VCaP (cell line): ENCODE data around the gene TBC1D30.
"Not testable (repeated sequence)": the region's sequence is repeated elsewhere in the genome, so short reads cannot be mapped to it uniquely, and the experiment has no call there.

Source experiments
- H3K27ac ChIP-seq: fragments of 450-650 bp; 2 replicates; pipeline ENCODE4 v1.5.1; 2017
- CTCF ChIP-seq: fragments of 450-650 bp; conservative IDR thresholded peaks from 2 replicates; pipeline ENCODE4 v1.5.1; 2017; ENCODE audit warnings: mild to moderate bottlenecking, moderate library complexity

The TBC1D30 gene

GRCh38 chr12:64837427-64837826, 13.0 kb downstream of the TBC1D30 start:
- H3K27ac ChIP-seq, result peak overlapping the region; percentile 80
- no peak for TF ChIP-seq CTCF

DNA sequence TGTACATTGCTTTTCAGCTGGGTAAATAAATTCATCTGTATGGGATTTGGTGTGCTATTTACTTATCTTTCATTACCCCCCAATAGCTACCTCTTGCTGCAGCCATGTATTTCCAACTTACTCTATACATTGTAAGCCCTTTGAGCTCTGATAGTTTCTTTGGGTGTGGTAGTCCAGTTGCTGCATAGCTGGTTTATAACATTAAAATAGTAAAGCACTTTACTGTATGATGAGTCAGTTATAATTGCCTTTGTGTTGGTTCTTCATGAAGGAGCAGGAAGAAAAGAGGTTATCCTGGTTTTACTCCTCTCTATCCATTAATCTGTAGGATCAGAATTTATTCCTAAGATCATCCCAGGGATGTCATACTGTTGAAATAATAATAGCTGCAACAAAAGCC, 15.7 kb downstream of the TBC1D30 start:
- no peak overlapping the region for H3K27ac ChIP-seq
- no peak for TF ChIP-seq CTCF

GRCh38 chr12:64840949-64841717, 16.7 kb downstream of the TBC1D30 start:
- TF ChIP-seq CTCF, result no peak

DNA sequence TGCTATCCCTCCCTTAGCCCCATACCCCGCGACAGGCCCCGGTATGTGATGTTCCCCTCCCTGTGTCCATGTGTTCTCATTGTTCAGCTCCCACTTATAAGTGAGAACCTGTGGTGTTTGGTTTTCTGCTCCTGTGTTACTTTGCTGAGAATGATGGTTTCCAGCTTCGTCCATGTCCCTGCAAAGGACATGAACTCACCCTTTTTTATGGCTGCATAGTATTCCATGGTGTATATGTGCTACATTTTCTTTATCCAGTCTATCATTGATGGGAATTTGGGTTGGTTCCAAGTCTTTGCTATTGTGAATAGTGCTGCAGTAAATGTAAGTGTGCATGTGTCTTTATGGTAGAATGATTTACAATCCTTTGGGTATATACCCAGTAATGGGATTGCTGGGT, 24.0 kb downstream of the TBC1D30 start:
- not testable (repeated sequence) for H3K27ac ChIP-seq

More at GRCh38 chr12:64840949-64841717, 16.7 kb downstream of the TBC1D30 start:
- no peak overlapping the region for H3K27ac ChIP-seq

DNA sequence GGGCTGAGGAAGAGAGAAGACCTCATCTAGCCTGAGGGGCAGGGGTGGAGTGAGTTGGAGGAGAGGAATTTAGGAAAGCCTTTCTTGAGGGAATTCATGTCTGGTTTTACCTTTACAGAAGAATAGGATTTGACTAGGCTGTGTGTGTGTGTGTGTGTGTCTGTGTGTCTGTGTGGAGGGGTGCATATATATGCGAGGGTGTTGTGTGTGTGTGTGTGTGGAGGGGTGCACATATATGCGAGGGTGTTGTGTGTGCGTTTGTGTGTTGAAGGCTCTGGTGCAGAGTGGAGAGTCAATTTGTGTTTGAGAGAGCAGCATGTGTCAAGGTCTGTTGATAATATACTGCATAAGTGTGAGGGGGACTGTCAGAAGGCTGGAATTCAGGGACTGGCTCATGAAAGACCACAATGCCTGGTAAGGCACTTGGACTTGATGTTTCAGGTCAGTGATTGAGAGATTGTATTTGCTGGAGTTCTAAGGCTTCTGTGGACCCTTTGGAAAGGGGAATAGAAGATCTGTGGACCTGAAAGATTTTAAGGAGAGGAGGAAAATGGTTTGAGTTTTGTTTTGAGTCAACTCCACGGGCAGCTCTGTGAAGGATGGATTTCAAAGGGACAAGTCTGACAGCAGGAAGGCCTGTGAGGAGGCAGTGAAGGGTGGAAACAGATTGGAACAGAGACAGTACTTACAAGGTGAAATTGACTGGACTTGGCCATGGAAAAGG, 34.6 kb downstream of the TBC1D30 start:
- TF ChIP-seq CTCF, result no peak
- no peak overlapping the region for H3K27ac ChIP-seq

- H3K27ac ChIP-seq, result no peak overlapping the region
- no peak for TF ChIP-seq CTCF
These were observed 36.1 kb downstream of the TBC1D30 start for GRCh38 chr12:64860446-64860998.

DNA sequence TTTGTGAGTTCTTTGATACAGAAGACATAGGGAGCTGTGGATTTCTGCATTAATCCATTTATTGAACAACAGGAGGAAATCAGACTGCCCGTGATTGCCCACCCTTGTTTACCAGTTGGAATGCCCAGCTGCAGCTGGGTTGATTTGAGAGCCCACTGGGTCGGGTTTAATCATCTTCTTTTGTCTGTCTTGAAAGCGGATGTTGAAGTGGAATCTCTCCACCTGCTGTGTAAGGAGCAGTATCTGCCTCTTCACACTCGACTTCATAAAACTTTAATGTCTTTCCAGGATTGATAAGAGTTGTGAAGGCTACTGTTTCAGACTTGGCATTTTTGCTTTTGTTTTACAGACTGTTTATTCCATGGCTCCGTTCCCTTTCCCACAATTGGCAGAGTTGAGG, 39.9 kb downstream of the TBC1D30 start:
- peak overlapping the region; percentile 32; the same call in 1 of the 2 replicates for H3K27ac ChIP-seq
- TF ChIP-seq CTCF, result no peak

DNA sequence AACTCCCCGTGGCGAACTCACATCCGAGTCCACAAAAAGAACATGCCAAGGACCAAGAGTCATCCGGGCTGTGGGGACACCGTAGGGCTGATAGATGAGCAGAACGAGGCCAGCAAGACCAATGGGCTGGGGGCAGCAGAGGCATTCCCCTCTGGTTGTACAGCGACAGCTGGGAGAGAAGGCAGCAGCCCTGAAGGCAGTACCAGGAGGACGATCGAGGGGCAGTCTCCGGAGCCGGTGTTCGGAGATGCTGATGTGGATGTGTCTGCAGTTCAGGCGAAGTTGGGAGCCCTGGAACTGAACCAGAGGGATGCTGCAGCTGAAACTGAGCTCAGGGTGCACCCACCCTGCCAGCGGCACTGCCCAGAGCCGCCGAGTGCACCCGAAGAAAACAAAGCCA, 50.7 kb downstream of the TBC1D30 start:
- TF ChIP-seq CTCF, result no peak
- H3K27ac ChIP-seq, result no peak overlapping the region
